IPS DF 6.9 (cell line): ENCODE results near the gene WDR27.
A peak's percentile ranks its signal among the peaks of the same experiment; 100 is the strongest.
"Not testable (repeated sequence)": the region's sequence is repeated elsewhere in the genome, so short reads cannot be mapped to it uniquely, and the experiment has no call there.

Source experiments
- DNase-seq: peaks from one replicate; pipeline ENCODE4 v3.0.0-alpha.2; 2013; ENCODE audit warnings: low read depth, low spot score
- H3K27ac ChIP-seq: one replicate; pipeline ENCODE4 v1.5.1; 2013; ENCODE audit warnings: low read length, control low read depth
- H3K27me3 ChIP-seq: 2 replicates; pipeline ENCODE4 v1.6.1; 2013; ENCODE audit warnings: mild to moderate bottlenecking, low read length; ENCODE audit not compliant: control insufficient read depth, insufficient read depth
- H3K36me3 ChIP-seq: 2 replicates; pipeline ENCODE4 v1.6.1; 2013; ENCODE audit warnings: low read length; ENCODE audit not compliant: control insufficient read depth, insufficient read depth
- H3K4me1 ChIP-seq: 2 replicates; pipeline ENCODE4 v1.6.1; 2013; ENCODE audit warnings: low read length; ENCODE audit not compliant: control insufficient read depth, insufficient read depth
- H3K4me3 ChIP-seq: 2 replicates; pipeline ENCODE4 v1.5.1; 2013; ENCODE audit warnings: mild to moderate bottlenecking, low read length
- H3K9me3 ChIP-seq: 2 replicates; pipeline ENCODE4 v1.6.1; 2013; ENCODE audit warnings: low read length, inconsistent platforms; ENCODE audit not compliant: control insufficient read depth, insufficient read depth
- WGBS: extraction: QIAGEN DNeasy Blood & Tissue Kit; methylation state at CpG from one replicate; pipeline ENCODE4 v1.1.7; 2013; ENCODE audit warnings: mixed read lengths, missing lambda C conversion rate; ENCODE audit not compliant: insufficient read length, insufficient coverage; 5-methylcytosine and 5-hydroxymethylcytosine counted together

WDR27 gene

GRCh38 chr6:169709293-169709692 lies 7.5 kb upstream of the WDR27 start:
- Histone ChIP-seq H3K27ac (no peak overlapping the region), H3K4me1 (no peaks in the 10 kb centered on the region), H3K36me3 (peaks cover 5% of the 10 kb centered on the region; the same call in 1 of the 2 replicates), H3K9me3 (no peaks in the 10 kb centered on the region), H3K27me3 (no peaks in the 10 kb centered on the region), H3K4me3 (no peak overlapping the region)
- DNase-seq: no peak

GRCh38 chr6:169707772-169708171 lies 5.9 kb upstream of the WDR27 start:
- H3K27me3 ChIP-seq: no peaks in the 10 kb centered on the region
- H3K4me1 ChIP-seq: no peaks in the 10 kb centered on the region
- no peak for DNase-seq
- no peak overlapping the region for H3K4me3 ChIP-seq
- H3K27ac ChIP-seq: no peak overlapping the region
- H3K9me3 ChIP-seq: no peaks in the 10 kb centered on the region
- peaks cover 2% of the 10 kb centered on the region; the same call in 1 of the 2 replicates for H3K36me3 ChIP-seq
- WGBS: no CpG with 5 or more reads among the region's 2 CpGs

- Histone ChIP-seq H3K36me3 (0 out of 2 replicates have a peak, but pooled peaks cover 4% of the 10 kb centered on the region), H3K9me3 (no peaks in the 10 kb centered on the region), H3K4me1 (0 out of 2 replicates have a peak, but pooled peaks cover 4% of the 10 kb centered on the region), H3K4me3 (peak overlapping the region; percentile 72), H3K27ac (no peak overlapping the region), H3K27me3 (no peaks in the 10 kb centered on the region)
- no CpG with 5 or more reads among the region's 22 CpGs for WGBS
- no peak for DNase-seq
These were observed 1.0 kb upstream of the WDR27 start for GRCh38 chr6:169702840-169703246.

GRCh38 chr6:169701311-169701953 lies 397 bp downstream of the WDR27 start:
- Histone ChIP-seq H3K4me1 (0 out of 2 replicates have a peak, but pooled peaks cover 4% of the 10 kb centered on the region), H3K4me3 (peak overlapping the region; percentile 72), H3K36me3 (0 out of 2 replicates have a peak, but pooled peaks cover 5% of the 10 kb centered on the region), H3K9me3 (no peaks in the 10 kb centered on the region), H3K27me3 (no peaks in the 10 kb centered on the region), H3K27ac (no peak overlapping the region)
- WGBS: no CpG with 5 or more reads among the region's 54 CpGs
- no peak for DNase-seq

GRCh38 chr6:169700296-169700695 lies 1.5 kb downstream of the WDR27 start:
- H3K27me3 ChIP-seq: no peaks in the 10 kb centered on the region
- 0 out of 2 replicates have a peak, but pooled peaks cover 4% of the 10 kb centered on the region for H3K4me1 ChIP-seq
- H3K27ac ChIP-seq: no peak overlapping the region
- no CpG with 5 or more reads among the region's 5 CpGs for WGBS
- 0 out of 2 replicates have a peak, but pooled peaks cover 5% of the 10 kb centered on the region for H3K36me3 ChIP-seq
- H3K4me3 ChIP-seq: no peak overlapping the region; the same call in 1 of the 2 replicates
- DNase-seq: no peak
- H3K9me3 ChIP-seq: no peaks in the 10 kb centered on the region

- H3K4me3 ChIP-seq, H3K36me3 ChIP-seq, H3K9me3 ChIP-seq, H3K27me3 ChIP-seq, DNase-seq, H3K4me1 ChIP-seq, H3K27ac ChIP-seq: not testable (repeated sequence)
- WGBS: no CpG with 5 or more reads among the region's 10 CpGs
These were observed 4.7 kb downstream of the WDR27 start for GRCh38 chr6:169697115-169697514.

GRCh38 chr6:169695131-169695530 lies 6.7 kb downstream of the WDR27 start:
- DNase-seq: no peak
- Histone ChIP-seq H3K9me3 (no peaks in the 10 kb centered on the region), H3K4me3 (no peak overlapping the region), H3K36me3 (peaks cover 5% of the 10 kb centered on the region; the same call in 1 of the 2 replicates), H3K27ac (no peak overlapping the region), H3K27me3 (no peaks in the 10 kb centered on the region), H3K4me1 (0 out of 2 replicates have a peak, but pooled peaks cover 3% of the 10 kb centered on the region)
- WGBS: no CpG with 5 or more reads among the region's 5 CpGs

- no peaks in the 10 kb centered on the region for H3K27me3 ChIP-seq
- no peak for DNase-seq
- H3K9me3 ChIP-seq: no peaks in the 10 kb centered on the region
- no peaks in the 10 kb centered on the region; the same call in 1 of the 2 replicates for H3K36me3 ChIP-seq
- no peaks in the 10 kb centered on the region for H3K4me1 ChIP-seq
- WGBS: no CpG with 5 or more reads among the region's 3 CpGs
- H3K27ac ChIP-seq: no peak overlapping the region
- no peak overlapping the region for H3K4me3 ChIP-seq
These were observed 9.3 kb downstream of the WDR27 start for GRCh38 chr6:169692516-169692915.

- Histone ChIP-seq H3K9me3 (no peaks in the 10 kb centered on the region), H3K27ac (no peak overlapping the region), H3K27me3 (no peaks in the 10 kb centered on the region), H3K4me3 (no peak overlapping the region), H3K4me1 (no peaks in the 10 kb centered on the region), H3K36me3 (no peaks in the 10 kb centered on the region; the same call in 1 of the 2 replicates)
- no peak for DNase-seq
- WGBS: no CpG with 5 or more reads among the region's 2 CpGs
These were observed 10.6 kb downstream of the WDR27 start for GRCh38 chr6:169691260-169691659.

- WGBS: no CpG with 5 or more reads among the region's 6 CpGs
- Histone ChIP-seq H3K27ac (no peak overlapping the region), H3K36me3 (no peaks in the 10 kb centered on the region; the same call in 1 of the 2 replicates), H3K4me1 (no peaks in the 10 kb centered on the region), H3K4me3 (no peak overlapping the region), H3K9me3 (no peaks in the 10 kb centered on the region), H3K27me3 (no peaks in the 10 kb centered on the region)
- DNase-seq: no peak
These were observed 12.5 kb downstream of the WDR27 start for GRCh38 chr6:169689287-169689686.

GRCh38 chr6:169685860-169686259 lies 16.0 kb downstream of the WDR27 start:
- Histone ChIP-seq H3K9me3 (no peaks in the 10 kb centered on the region), H3K4me1 (no peaks in the 10 kb centered on the region), H3K4me3 (no peak overlapping the region), H3K27ac (no peak overlapping the region), H3K27me3 (no peaks in the 10 kb centered on the region), H3K36me3 (no peaks in the 10 kb centered on the region)
- WGBS: no CpG with 5 or more reads among the region's 2 CpGs
- DNase-seq: no peak
